Muscle of leg (tissue), 11 donors: Measurements from ENCODE around the gene ZNF143. TPM values are rescaled to one million over a fixed set of nuclear protein-coding genes. Genes with fewer than 3 reads are reported as not detected.
A peak's percentile ranks its signal among the peaks of the same experiment; 100 is the strongest.

Experiments
- DNase-seq: peaks from one replicate; pipeline ENCODE4 v3.0.0; 2013
- H3K27ac ChIP-seq: one replicate; pipeline ENCODE4 v1.5.1; 2013; ENCODE audit warnings: mild to moderate bottlenecking, low read length, control low read depth
- H3K27me3 ChIP-seq: one replicate; pipeline ENCODE4 v1.6.1; 2013; ENCODE audit warnings: low read length; ENCODE audit not compliant: control insufficient read depth, insufficient read depth
- H3K36me3 ChIP-seq: one replicate; pipeline ENCODE4 v1.6.1; 2013; ENCODE audit warnings: low read length; ENCODE audit not compliant: control insufficient read depth, insufficient read depth
- H3K4me1 ChIP-seq: one replicate; pipeline ENCODE4 v1.6.1; 2013; ENCODE audit warnings: low read length; ENCODE audit not compliant: control insufficient read depth, insufficient read depth
- H3K4me3 ChIP-seq: one replicate; pipeline ENCODE4 v1.5.1; 2013; ENCODE audit warnings: low read length, control low read depth
- H3K9me3 ChIP-seq: replicated peaks from 2 replicates; pipeline ENCODE4 v1.6.1; 2013; ENCODE audit warnings: low read depth, low read length; ENCODE audit not compliant: control insufficient read depth
- WGBS: methylation state at CpG from one replicate; pipeline ENCODE4 v1.1.5; 2013; ENCODE audit warnings: missing lambda C conversion rate; ENCODE audit not compliant: insufficient coverage; 5-methylcytosine and 5-hydroxymethylcytosine counted together
- polyA plus RNA-seq, 8 donors: library from polyadenylated mRNA; unstranded; fragments of 120-200 nt; gene quantifications; one replicate each; pipeline versions ENCODE4 v1.2.1 to v1.2.3, GENCODE V29; 2013; ENCODE audit warnings: inconsistent platforms in 1 of 8, low replicate concordance in 1 of 8; ENCODE audit not compliant: insufficient read length in 8 of 8, insufficient read depth in 1 of 8
- total RNA-seq: library from RNA; stranded (reverse); fragments of 120-200 nt; gene quantifications from one replicate; pipeline ENCODE4 v1.2.4, GENCODE V29; 2013

ZNF143 gene
- total and polyA plus RNA-seq, 9 donors: 11.1 to 20.9 (median 15.9) TPM

GRCh38 chr11:9524001-9524400, 63.2 kb downstream of the ZNF143 start:
- no peak for DNase-seq
- Histone ChIP-seq H3K27ac (no peak overlapping the region), H3K36me3 (peaks cover 18% of the 10 kb centered on the region), H3K27me3 (no peaks in the 10 kb centered on the region), H3K9me3 (no peaks in the 10 kb centered on the region), H3K4me1 (no peaks in the 10 kb centered on the region), H3K4me3 (no peak overlapping the region)
- WGBS: no CpG with 5 or more reads among the region's 2 CpGs

GRCh38 chr11:9525116-9525515, 64.3 kb downstream of the ZNF143 start:
- Histone ChIP-seq H3K27ac (no peak overlapping the region), H3K27me3 (no peaks in the 10 kb centered on the region), H3K9me3 (no peaks in the 10 kb centered on the region), H3K4me1 (peaks cover 11% of the 10 kb centered on the region), H3K4me3 (no peak overlapping the region), H3K36me3 (peaks cover 18% of the 10 kb centered on the region)
- no peak for DNase-seq
- no CpG with 5 or more reads among the region's 3 CpGs for WGBS

GRCh38 chr11:9527481-9528135, 66.8 kb downstream of the ZNF143 start:
- no peaks in the 10 kb centered on the region for H3K9me3 ChIP-seq
- peaks cover 11% of the 10 kb centered on the region for H3K4me1 ChIP-seq
- 11% methylated on average over 2 of the region's 8 CpGs for WGBS
- no peak overlapping the region for H3K4me3 ChIP-seq
- H3K27ac ChIP-seq: no peak overlapping the region
- peak; percentile 91 for DNase-seq
- H3K27me3 ChIP-seq: no peaks in the 10 kb centered on the region
- peaks cover 18% of the 10 kb centered on the region for H3K36me3 ChIP-seq

- H3K27ac ChIP-seq: no peak overlapping the region
- peaks cover 18% of the 10 kb centered on the region for H3K36me3 ChIP-seq
- H3K4me1 ChIP-seq: peaks cover 11% of the 10 kb centered on the region
- H3K4me3 ChIP-seq: no peak overlapping the region
- no peaks in the 10 kb centered on the region for H3K9me3 ChIP-seq
- H3K27me3 ChIP-seq: no peaks in the 10 kb centered on the region
- no CpG with 5 or more reads among the region's 1 CpG for WGBS
- DNase-seq: no peak
These were observed 67.3 kb downstream of the ZNF143 start for GRCh38 chr11:9528136-9528501.

GRCh38 chr11:9528573-9529333, 67.9 kb downstream of the ZNF143 start:
- DNase-seq: no peak
- Histone ChIP-seq H3K4me3 (no peak overlapping the region), H3K36me3 (peaks cover 18% of the 10 kb centered on the region), H3K9me3 (no peaks in the 10 kb centered on the region), H3K27ac (no peak overlapping the region), H3K27me3 (no peaks in the 10 kb centered on the region), H3K4me1 (peaks cover 11% of the 10 kb centered on the region)
- 67% methylated on average over 5 of the region's 12 CpGs for WGBS

- no peaks in the 10 kb centered on the region for H3K27me3 ChIP-seq
- H3K4me1 ChIP-seq: peaks cover 11% of the 10 kb centered on the region
- H3K27ac ChIP-seq: peak overlapping the region; percentile 26
- no peaks in the 10 kb centered on the region for H3K9me3 ChIP-seq
- H3K36me3 ChIP-seq: peaks cover 18% of the 10 kb centered on the region
- DNase-seq: peak; percentile 36
- H3K4me3 ChIP-seq: no peak overlapping the region
- 47% methylated on average over 3 of the region's 3 CpGs for WGBS
These were observed 68.5 kb downstream of the ZNF143 start for GRCh38 chr11:9529334-9529650.

- peak overlapping the region; percentile 26 for H3K27ac ChIP-seq
- 20% methylated on average over 1 of the region's 9 CpGs for WGBS
- peak; percentile 9 for DNase-seq
- no peaks in the 10 kb centered on the region for H3K9me3 ChIP-seq
- H3K36me3 ChIP-seq: peaks cover 16% of the 10 kb centered on the region
- no peak overlapping the region for H3K4me3 ChIP-seq
- H3K4me1 ChIP-seq: peaks cover 11% of the 10 kb centered on the region
- H3K27me3 ChIP-seq: no peaks in the 10 kb centered on the region
These were observed 69.3 kb downstream of the ZNF143 start for GRCh38 chr11:9530020-9530621.

- WGBS: no CpG with 5 or more reads among the region's 8 CpGs
These were observed 70.3 kb downstream of the ZNF143 start for GRCh38 chr11:9530901-9531625.

GRCh38 chr11:9533058-9533457, 72.2 kb downstream of the ZNF143 start:
- peaks cover 2% of the 10 kb centered on the region for H3K36me3 ChIP-seq
- WGBS: no CpG with 5 or more reads among the region's 9 CpGs
- H3K4me3 ChIP-seq: no peak overlapping the region
- DNase-seq: no peak
- H3K27ac ChIP-seq: no peak overlapping the region
- peaks cover 11% of the 10 kb centered on the region for H3K4me1 ChIP-seq
- H3K9me3 ChIP-seq: no peaks in the 10 kb centered on the region
- H3K27me3 ChIP-seq: no peaks in the 10 kb centered on the region

More at GRCh38 chr11:9530901-9531625, 70.3 kb downstream of the ZNF143 start:
- Histone ChIP-seq H3K4me1 (peaks cover 11% of the 10 kb centered on the region), H3K27ac (no peak overlapping the region), H3K4me3 (no peak overlapping the region), H3K9me3 (no peaks in the 10 kb centered on the region), H3K36me3 (peaks cover 7% of the 10 kb centered on the region), H3K27me3 (no peaks in the 10 kb centered on the region)
- DNase-seq: no peak
